GM10248 (cell line): Measurements from ENCODE around the gene RTBDN.
A peak's percentile ranks its signal among the peaks of the same experiment; 100 is the strongest.

Experiments
- CTCF ChIA-PET: fragments of 300-600 bp; sonication (Branson Sonifier 250); formaldehyde crosslinking; extraction: SDS; loops from one replicate; lab custom pipeline; 2021; ENCODE audit warnings: antibody characterized with exemption; lab: Yijun Ruan, JAX
- POLR2A ChIA-PET: fragments of 350-650 bp; sonication (Branson Sonifier 250); formaldehyde crosslinking; extraction: SDS; loops from one replicate; lab custom pipeline; 2020; ENCODE audit warnings: antibody characterized with exemption; lab: Yijun Ruan, JAX
- DNase-seq: peaks from one replicate; pipeline ENCODE4 v3.0.0; 2012; ENCODE audit errors: extremely low spot score
- TF ChIP-seq, protein P1 (sequence below): IDR thresholded peaks from 2 replicates; pipeline ENCODE4 v1.5.1; 2012; ENCODE audit warnings: mild to moderate bottlenecking, low read depth; ENCODE audit errors: extremely low read depth, missing control alignments, control extremely low read depth

Gene RTBDN

GRCh38 chr19:12789098-12789903, 45.1 kb downstream of the RTBDN start:
- ChIA-PET POLR2A (interaction anchor here (1.4 to 1.6 kb wide), 2 partner anchors 10 to 11 kb away, joined by 4 to 9 read pairs; no protein-coding TSS in a partner anchor), CTCF (interaction anchor here (1.2 to 4.3 kb wide), 4 partner anchors 12 to 59 kb away, joined by 5 to 62 read pairs (median 7); no protein-coding TSS in a partner anchor)
- TF ChIP-seq, protein P1, sequence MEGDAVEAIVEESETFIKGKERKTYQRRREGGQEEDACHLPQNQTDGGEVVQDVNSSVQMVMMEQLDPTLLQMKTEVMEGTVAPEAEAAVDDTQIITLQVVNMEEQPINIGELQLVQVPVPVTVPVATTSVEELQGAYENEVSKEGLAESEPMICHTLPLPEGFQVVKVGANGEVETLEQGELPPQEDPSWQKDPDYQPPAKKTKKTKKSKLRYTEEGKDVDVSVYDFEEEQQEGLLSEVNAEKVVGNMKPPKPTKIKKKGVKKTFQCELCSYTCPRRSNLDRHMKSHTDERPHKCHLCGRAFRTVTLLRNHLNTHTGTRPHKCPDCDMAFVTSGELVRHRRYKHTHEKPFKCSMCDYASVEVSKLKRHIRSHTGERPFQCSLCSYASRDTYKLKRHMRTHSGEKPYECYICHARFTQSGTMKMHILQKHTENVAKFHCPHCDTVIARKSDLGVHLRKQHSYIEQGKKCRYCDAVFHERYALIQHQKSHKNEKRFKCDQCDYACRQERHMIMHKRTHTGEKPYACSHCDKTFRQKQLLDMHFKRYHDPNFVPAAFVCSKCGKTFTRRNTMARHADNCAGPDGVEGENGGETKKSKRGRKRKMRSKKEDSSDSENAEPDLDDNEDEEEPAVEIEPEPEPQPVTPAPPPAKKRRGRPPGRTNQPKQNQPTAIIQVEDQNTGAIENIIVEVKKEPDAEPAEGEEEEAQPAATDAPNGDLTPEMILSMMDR, result no peak
- no peak for DNase-seq

- DNase-seq, result peak; percentile 78
- POLR2A ChIA-PET, result interaction anchor here (0.6 to 1.6 kb wide), 3 partner anchors 10 to 16 kb away, joined by 4 to 9 read pairs (median 4); no protein-coding TSS in a partner anchor
Measured at GRCh38 chr19:12788682-12789097, 45.7 kb downstream of the RTBDN start.

DNA sequence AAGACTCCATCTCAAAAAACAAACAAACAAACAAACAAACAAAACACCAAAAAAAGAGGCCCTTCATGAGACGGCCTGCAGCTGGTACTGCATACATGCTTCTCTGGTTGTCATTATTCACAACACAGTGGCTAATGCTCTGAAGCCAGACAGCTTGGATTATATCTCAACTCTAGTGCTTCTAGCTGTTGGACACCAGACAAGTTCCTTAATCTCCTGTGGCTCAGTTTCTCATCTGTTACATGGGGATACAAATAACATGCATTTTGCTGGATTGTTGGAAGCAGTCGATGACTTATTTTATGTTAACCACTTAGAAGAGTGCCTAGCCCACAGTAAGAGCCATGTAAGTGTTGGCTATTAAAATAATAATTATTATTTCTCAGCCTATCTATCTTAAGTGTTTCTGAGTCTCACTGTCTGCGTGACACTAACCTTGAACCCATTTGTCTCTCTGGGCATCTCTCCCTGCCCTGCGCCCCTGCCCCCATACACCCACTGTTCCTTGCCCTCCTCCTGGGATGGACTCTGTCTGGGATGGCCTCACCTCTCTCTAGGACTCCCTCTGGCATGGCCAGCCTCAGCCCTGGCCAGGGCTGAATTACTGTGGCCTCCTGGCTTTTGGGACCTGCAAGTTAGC, 46.2 kb downstream of the RTBDN start:
- POLR2A ChIA-PET, result interaction anchor here (0.6 to 1.6 kb wide), 3 partner anchors 10 to 17 kb away, joined by 4 to 9 read pairs (median 4); no protein-coding TSS in a partner anchor
- CTCF ChIA-PET, result interaction anchor here (1.0 to 4.3 kb wide), 7 partner anchors 8 to 60 kb away, joined by 3 to 62 read pairs (median 6); no protein-coding TSS in a partner anchor
- DNase-seq, result no peak

More at GRCh38 chr19:12788682-12789097, 45.7 kb downstream of the RTBDN start:
- TF ChIP-seq, protein P1, result peak; percentile 27
- CTCF ChIA-PET, result interaction anchor here (1.2 to 4.3 kb wide), 5 partner anchors 11 to 59 kb away, joined by 4 to 62 read pairs (median 6); no protein-coding TSS in a partner anchor

GRCh38 chr19:12787458-12787857, 46.9 kb downstream of the RTBDN start:
- ChIA-PET CTCF (interaction anchor here (1.0 to 4.3 kb wide), 5 partner anchors 9 to 61 kb away, joined by 3 to 62 read pairs (median 5); no protein-coding TSS in a partner anchor), POLR2A (no interaction called here)
- TF ChIP-seq, protein P1, result no peak
- DNase-seq, result no peak

More for the DNA sequence above, 46.2 kb downstream of the RTBDN start:
- TF ChIP-seq, protein P1, result no peak

- POLR2A ChIA-PET, result no interaction called here
- DNase-seq, result no peak
- TF ChIP-seq, protein P1, result no peak
- CTCF ChIA-PET, result interaction anchor here (0.8 to 4.3 kb wide), 5 partner anchors 9 to 98 kb away, joined by 3 to 62 read pairs (median 4); no protein-coding TSS in a partner anchor
Measured at GRCh38 chr19:12786952-12787351, 47.4 kb downstream of the RTBDN start.
